ENCODE results near the gene TUT1. TPM values are rescaled to one million over a fixed set of nuclear protein-coding genes. Genes with fewer than 3 reads are reported as not detected.

Gene TUT1
- total RNA-seq, 1 donor from 2014 or later = 9.6 TPM

DNA sequence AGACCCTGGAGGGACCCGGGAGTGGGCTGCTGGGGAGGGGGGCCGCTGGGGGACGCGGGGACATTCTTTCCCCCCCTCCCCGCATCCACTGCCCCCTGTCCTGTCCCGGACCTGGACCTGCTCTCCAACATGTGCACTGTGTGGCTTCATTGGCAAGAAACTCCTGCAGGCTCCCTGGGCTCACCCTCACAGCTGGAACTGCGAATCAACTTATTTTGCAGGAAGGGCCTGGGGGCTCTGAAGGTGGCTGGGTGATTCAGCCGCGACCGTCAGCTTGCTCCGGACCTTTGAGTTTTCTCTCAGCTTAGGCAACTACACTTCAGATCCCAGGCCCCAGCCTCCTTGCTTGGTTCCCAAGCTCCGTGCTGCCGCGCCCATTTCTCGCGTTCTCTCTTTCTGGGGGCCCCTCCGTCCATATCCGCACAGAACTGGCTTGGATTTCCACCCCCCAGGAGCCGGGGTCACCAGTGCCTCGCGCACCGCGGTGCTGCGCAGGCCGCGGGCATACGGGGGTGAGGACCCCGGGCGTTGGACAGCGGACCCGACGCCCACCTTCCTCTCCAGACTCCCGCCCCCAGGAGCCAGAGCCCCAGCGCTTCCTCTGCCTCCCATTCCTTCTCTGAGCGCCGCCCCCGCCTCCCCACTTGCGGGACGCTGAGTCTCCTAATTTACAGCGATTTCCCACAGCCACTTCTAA lies 44.2 kb downstream of the TUT1 start:
- no peak for DNase-seq (ENCODE audit: low spot score)
- no peaks in the 10 kb centered on the region for H3K36me3 Mint-ChIP-seq (ENCODE audit: low read depth)
- peak overlapping the region; percentile 79 for H3K4me3 Mint-ChIP-seq (ENCODE audit: unreplicated experiment)
- peaks cover 55% of the 10 kb centered on the region for H3K4me1 Mint-ChIP-seq (ENCODE audit: low read depth)
- H3K27ac Mint-ChIP-seq (ENCODE audit: unreplicated experiment) = peak overlapping the region; percentile 78
- no peaks in the 10 kb centered on the region for H3K27me3 Mint-ChIP-seq (ENCODE audit: low read depth)
- no peaks in the 10 kb centered on the region for H3K9me3 Mint-ChIP-seq (ENCODE audit: low read depth)
- TF ChIP-seq, protein P1, sequence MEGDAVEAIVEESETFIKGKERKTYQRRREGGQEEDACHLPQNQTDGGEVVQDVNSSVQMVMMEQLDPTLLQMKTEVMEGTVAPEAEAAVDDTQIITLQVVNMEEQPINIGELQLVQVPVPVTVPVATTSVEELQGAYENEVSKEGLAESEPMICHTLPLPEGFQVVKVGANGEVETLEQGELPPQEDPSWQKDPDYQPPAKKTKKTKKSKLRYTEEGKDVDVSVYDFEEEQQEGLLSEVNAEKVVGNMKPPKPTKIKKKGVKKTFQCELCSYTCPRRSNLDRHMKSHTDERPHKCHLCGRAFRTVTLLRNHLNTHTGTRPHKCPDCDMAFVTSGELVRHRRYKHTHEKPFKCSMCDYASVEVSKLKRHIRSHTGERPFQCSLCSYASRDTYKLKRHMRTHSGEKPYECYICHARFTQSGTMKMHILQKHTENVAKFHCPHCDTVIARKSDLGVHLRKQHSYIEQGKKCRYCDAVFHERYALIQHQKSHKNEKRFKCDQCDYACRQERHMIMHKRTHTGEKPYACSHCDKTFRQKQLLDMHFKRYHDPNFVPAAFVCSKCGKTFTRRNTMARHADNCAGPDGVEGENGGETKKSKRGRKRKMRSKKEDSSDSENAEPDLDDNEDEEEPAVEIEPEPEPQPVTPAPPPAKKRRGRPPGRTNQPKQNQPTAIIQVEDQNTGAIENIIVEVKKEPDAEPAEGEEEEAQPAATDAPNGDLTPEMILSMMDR (IDR thresholded peaks at IDR 0.05) = no peak

DNA sequence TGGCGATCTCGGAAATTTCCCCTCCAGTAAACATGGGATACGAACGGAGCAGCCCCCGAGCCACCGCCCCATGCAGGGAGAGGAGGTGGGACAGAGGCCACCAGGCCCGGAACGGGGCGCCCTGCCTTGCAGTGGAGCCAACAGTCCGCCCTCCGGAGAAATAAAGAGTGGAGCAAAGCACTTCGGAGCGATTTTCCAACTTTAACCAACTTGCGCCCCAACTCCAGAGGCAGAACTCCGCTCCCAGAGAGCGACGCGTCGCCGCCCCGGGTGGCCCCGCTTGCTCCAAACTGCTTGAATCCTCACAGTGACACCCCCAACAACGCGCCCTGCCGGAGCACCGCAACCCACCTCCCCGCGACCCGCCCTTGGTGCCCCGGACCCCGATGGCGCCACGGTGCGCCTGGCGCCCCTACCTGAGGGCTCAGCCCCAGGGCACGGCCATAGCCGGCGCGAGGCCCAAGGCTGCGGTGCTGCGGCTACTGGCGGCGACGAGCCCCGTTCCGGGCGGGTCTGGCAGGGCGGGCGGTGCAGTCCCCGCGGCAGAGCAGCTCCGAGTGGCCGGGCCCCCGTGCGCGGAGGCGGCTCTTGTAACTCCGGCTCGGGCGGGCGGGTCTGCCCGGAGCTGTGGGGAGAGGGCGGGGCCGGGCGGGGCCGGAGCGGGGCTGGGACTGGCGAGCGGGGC lies 44.9 kb downstream of the TUT1 start, which contains the start of gene AHNAK:
Gene AHNAK (minus strand): TSS at position 563 of the 685 bp plus-strand sequence. CDS start 10,708 bp downstream, outside the sequence.
- Mint-ChIP-seq H3K36me3 (ENCODE audit: low read depth) (no peaks in the 10 kb centered on the region), H3K27me3 (ENCODE audit: low read depth) (no peaks in the 10 kb centered on the region), H3K4me1 (ENCODE audit: low read depth) (peaks cover 55% of the 10 kb centered on the region), H3K27ac (ENCODE audit: unreplicated experiment) (peak within 1 kb of the TSS; percentile 95), H3K9me3 (ENCODE audit: low read depth) (no peaks in the 10 kb centered on the region), H3K4me3 (ENCODE audit: unreplicated experiment) (peak within 1 kb of the TSS; percentile 92)
- TF ChIP-seq, protein P1 (IDR thresholded peaks at IDR 0.05) = peak; percentile 2
- peak; percentile 94 for DNase-seq (ENCODE audit: low spot score)

DNA sequence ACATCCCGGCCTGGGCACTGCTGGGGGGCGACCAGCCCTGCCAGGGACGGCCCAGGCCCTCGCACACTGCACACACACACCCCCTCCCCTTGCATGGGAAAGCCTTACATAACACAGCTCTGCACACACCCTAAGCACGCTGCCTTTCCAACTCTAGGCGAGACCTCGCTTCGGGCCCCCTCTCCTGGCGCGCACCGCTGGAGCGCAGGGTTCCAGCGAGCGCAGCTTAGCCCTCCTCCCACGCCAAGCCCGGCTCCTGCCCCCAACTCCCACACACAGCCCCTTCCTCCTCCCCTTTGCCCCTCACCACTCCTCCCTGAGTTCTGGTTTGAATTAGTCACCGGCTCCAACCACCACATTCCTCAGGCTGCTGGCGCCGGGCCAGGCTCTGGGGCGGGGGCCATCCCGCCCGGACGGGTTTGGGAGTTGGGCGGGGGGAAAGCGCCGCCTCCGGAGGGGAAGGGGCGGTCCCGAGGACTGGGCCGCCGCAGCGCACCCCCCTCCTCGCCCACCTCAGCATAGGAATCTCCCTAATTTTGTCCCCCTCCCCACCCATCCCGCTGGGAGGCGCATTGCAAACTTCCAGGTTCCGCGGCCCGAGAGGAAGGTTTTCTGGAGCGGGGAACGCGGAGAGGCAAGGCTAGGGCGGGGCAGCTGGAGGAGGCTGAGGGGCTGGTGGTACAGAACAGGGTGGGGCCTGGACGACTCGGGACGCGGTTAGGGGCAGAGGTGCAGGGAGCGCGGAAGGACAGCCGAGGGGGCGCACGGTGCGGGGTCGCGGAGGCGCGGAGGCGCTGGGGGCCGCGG lies 45.7 kb downstream of the TUT1 start:
- Mint-ChIP-seq H3K4me1 (ENCODE audit: low read depth) (peaks cover 61% of the 10 kb centered on the region), H3K27ac (ENCODE audit: unreplicated experiment) (peak overlapping the region; percentile 95), H3K27me3 (ENCODE audit: low read depth) (no peaks in the 10 kb centered on the region), H3K4me3 (ENCODE audit: unreplicated experiment) (peak overlapping the region; percentile 92), H3K36me3 (ENCODE audit: low read depth) (no peaks in the 10 kb centered on the region), H3K9me3 (ENCODE audit: low read depth) (no peaks in the 10 kb centered on the region)
- TF ChIP-seq, protein P1 (IDR thresholded peaks at IDR 0.05) = peak; percentile 48
- DNase-seq (ENCODE audit: low spot score) = peak; percentile 94

DNA sequence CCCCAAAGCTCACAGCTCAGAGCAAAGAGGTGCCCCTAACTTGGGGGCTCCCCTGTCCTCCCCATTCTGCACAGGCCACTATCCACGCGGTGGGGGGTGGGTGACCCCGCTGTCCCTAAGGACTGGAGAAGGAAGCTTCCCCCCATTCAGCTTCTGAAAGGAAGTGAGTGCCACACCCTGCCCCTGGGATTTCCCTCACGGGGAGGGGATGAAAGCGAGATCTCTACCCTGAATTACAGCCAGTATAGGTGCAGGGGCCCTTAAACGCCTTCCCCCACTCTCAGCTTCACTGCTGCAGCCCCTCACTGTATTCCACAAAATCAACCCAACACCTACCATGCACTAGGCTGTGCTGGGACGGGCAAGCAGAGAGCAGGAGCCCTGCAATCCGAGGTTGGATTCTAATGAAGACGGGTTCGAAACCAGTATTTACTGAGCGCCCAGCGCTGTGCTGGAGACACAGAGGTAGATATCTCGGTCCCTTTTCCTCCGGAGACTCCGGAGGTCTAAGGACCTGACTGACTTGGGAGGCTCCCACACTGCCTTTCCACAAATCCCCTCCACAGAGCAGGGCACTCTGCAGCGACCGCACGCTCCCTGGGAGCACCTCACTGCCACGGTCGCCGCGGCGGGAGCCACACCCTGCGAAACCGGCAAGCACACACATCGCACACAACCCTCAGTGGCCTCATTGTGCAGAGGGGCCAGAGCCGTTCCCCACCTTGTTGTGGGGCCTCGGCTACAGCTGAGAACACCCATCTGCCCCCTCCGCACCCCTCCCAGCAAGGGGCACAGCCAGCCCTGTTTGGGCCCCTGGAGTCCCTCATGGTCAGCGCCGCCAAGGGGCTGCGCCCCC lies 46.5 kb downstream of the TUT1 start:
- Mint-ChIP-seq H3K4me3 (ENCODE audit: unreplicated experiment) (peak overlapping the region; percentile 92), H3K4me1 (ENCODE audit: low read depth) (peaks cover 69% of the 10 kb centered on the region), H3K27ac (ENCODE audit: unreplicated experiment) (peak overlapping the region; percentile 94), H3K27me3 (ENCODE audit: low read depth) (no peaks in the 10 kb centered on the region), H3K36me3 (ENCODE audit: low read depth) (no peaks in the 10 kb centered on the region), H3K9me3 (ENCODE audit: low read depth) (no peaks in the 10 kb centered on the region)
- DNase-seq (ENCODE audit: low spot score) = no peak
- TF ChIP-seq, protein P1 (IDR thresholded peaks at IDR 0.05) = no peak
